Sigmoid colon (tissue), 7 donors: ENCODE data around the gene NUP205. TPM values are rescaled to one million over a fixed set of nuclear protein-coding genes. Genes with fewer than 3 reads are reported as not detected.

Source experiments
- DNase-seq: peaks from one replicate; pipeline ENCODE4 v3.0.0-alpha.2; 2019
- H3K27ac ChIP-seq, 4 donors: fragments of 200-600 bp; sonication (generic); one replicate each; pipeline ENCODE4 v1.5.1; 2016 to 2019; ENCODE audit warnings: mild to moderate bottlenecking in 1 of 4
- H3K27me3 ChIP-seq, 3 donors: fragments of 200-600 bp; sonication (generic); one replicate each; pipeline ENCODE4 v1.5.1; 2019; ENCODE audit warnings: mild to moderate bottlenecking in 1 of 3
- H3K36me3 ChIP-seq, 4 donors: fragments of 200-600 bp; sonication (generic); one replicate each; pipeline ENCODE4 v1.5.1; 2016 to 2019
- H3K4me1 ChIP-seq, 4 donors: fragments of 200-600 bp; sonication (generic); one replicate each; pipeline ENCODE4 v1.5.1; 2017 to 2019
- H3K4me3 ChIP-seq, 4 donors: fragments of 200-600 bp; sonication (generic); one replicate each; pipeline ENCODE4 v1.5.1; 2017 to 2019; ENCODE audit warnings: mild to moderate bottlenecking in 2 of 4, moderate library complexity in 1 of 4
- H3K9me3 ChIP-seq, 4 donors: fragments of 200-600 bp in 3 of 4; sonication (generic) in 3 of 4; one replicate each; pipeline versions ENCODE4 v1.5.1 to v1.6.1; 2013 to 2019
- CTCF ChIP-seq, 4 experiments: fragments of 450-650 bp in 3 of 4; fragments of 200-600 bp in 1 of 4; IDR thresholded peaks; one replicate each; pipeline ENCODE4 v1.5.1; 2016 to 2019; ENCODE audit warnings: antibody characterized with exemption in 4 of 4, mild to moderate bottlenecking in 3 of 4, moderate library complexity in 2 of 4
- EP300 ChIP-seq, 4 donors: sonication (generic); formaldehyde crosslinking; IDR thresholded peaks; one replicate each; pipeline ENCODE4 v1.6.1; 2017; ENCODE audit warnings: antibody characterized with exemption in 4 of 4
- POLR2A ChIP-seq, 2 donors: fragments of 450-650 bp; IDR thresholded peaks; one replicate each; pipeline ENCODE4 v1.6.1; 2016; ENCODE audit warnings: antibody characterized with exemption in 2 of 2, mild to moderate bottlenecking in 2 of 2, moderate library complexity in 2 of 2
- POLR2AphosphoS5 ChIP-seq, 4 donors: sonication (generic); formaldehyde crosslinking; IDR thresholded peaks; one replicate each; pipeline ENCODE4 v1.6.1; 2017; ENCODE audit warnings: antibody characterized with exemption in 4 of 4
- WGBS, 2 donors: extraction: QIAGEN DNeasy Blood & Tissue Kit; methylation state at CpG; one replicate each; pipeline ENCODE4 v1.1.7; 2013; 5-methylcytosine and 5-hydroxymethylcytosine counted together
- intact Hi-C: fragments of 100-400 bp; cut with DNase I; formaldehyde crosslinking; loops from one replicate; pipeline ENCODE4 v1.15.1; 2023
- polyA plus RNA-seq, 3 donors: library from polyadenylated mRNA; stranded (reverse); fragments of 200-250 nt; gene quantifications; one replicate each; pipeline ENCODE4 v1.2.3, GENCODE V29; 2013
- total RNA-seq, 4 donors: library from RNA; depleted of rRNA; stranded (reverse); fragments of >200 nt; gene quantifications; one replicate each; pipeline ENCODE4 v1.1.0, GENCODE V29; 2016
- donor health status: healthy with polysubstance abuse.
- donor health status: Bipolar disorder and iron deficiency.
- donor health status: healthy.

NUP205 gene
- total RNA-seq (10 to 100 TPM; 19.9 to 37.5 (median 24.1) TPM), polyA plus RNA-seq (10 to 100 TPM in 2 of 3 donors, 1 to 10 TPM in 1; 9.5 to 27.8 (median 15.6) TPM)

- DNase-seq, result peak; percentile 76
- peak within 1 kb of the TSS; percentile 55 to 72 (median 64) for H3K4me3 ChIP-seq
- H3K27me3 ChIP-seq, result no peaks in the 10 kb centered on the region
- peak within 1 kb of the TSS; percentile 86 to 92 (median 89) for H3K27ac ChIP-seq
- TF ChIP-seq POLR2AphosphoS5 (IDR thresholded peaks at IDR 0.05) (peak; percentile 22 to 55 (median 38)), EP300 (IDR thresholded peaks at IDR 0.05) (no peak), CTCF (IDR thresholded peaks at IDR 0.05) (peak in 3 of 4 experiments; percentile 11 to 51 (median 39))
- intact Hi-C loops, result loop anchor here (1.0 to 2.0 kb wide), 2 partner anchors 47 to 276 kb away; partner anchors contain the start of gene CNOT4
- 3% methylated on average over 38 of the region's 38 CpGs for WGBS, 2 donors
- no peaks in the 10 kb centered on the region for H3K9me3 ChIP-seq
- no peaks in the 10 kb centered on the region for H3K36me3 ChIP-seq
- H3K4me1 ChIP-seq, result peaks cover 0 to 21% (median 17%) of the 10 kb centered on the region in 4 donors
These were observed at the start of gene NUP205 for GRCh38 chr7:135557455-135558336. Gene NUP205 (plus strand): TSS chr7:135557917. CDS start chr7:135557945, 28 bp downstream.

- no peak for DNase-seq
- H3K27ac ChIP-seq, result peak overlapping the region; percentile 92 to 97 (median 94)
- H3K9me3 ChIP-seq, result no peaks in the 10 kb centered on the region
- TF ChIP-seq POLR2A (IDR thresholded peaks at IDR 0.05) (no peak), EP300 (IDR thresholded peaks at IDR 0.05) (no peak), POLR2AphosphoS5 (IDR thresholded peaks at IDR 0.05) (no peak), CTCF (IDR thresholded peaks at IDR 0.05) (no peak)
- H3K4me3 ChIP-seq, result peak overlapping the region; percentile 68 to 82 (median 80)
- no peaks in the 10 kb centered on the region for H3K36me3 ChIP-seq
- no peaks in the 10 kb centered on the region for H3K27me3 ChIP-seq
- intact Hi-C loops, result no loop called here
- 0 to 1% methylated on average over 17 of the region's 17 CpGs for WGBS, 2 donors
- H3K4me1 ChIP-seq, result peaks cover 0 to 35% (median 29%) of the 10 kb centered on the region in 4 donors
These were observed 48.7 kb upstream of the NUP205 start for GRCh38 chr7:135508883-135509588.

- H3K4me1 ChIP-seq, result peaks cover 0 to 35% (median 29%) of the 10 kb centered on the region in 4 donors
- no peaks in the 10 kb centered on the region for H3K36me3 ChIP-seq
- no peak for DNase-seq
- WGBS, 2 donors, result 0% methylated on average over 14 of the region's 14 CpGs
- H3K4me3 ChIP-seq, result peak overlapping the region; percentile 68 to 82 (median 80)
- H3K27me3 ChIP-seq, result no peaks in the 10 kb centered on the region
- H3K9me3 ChIP-seq, result no peaks in the 10 kb centered on the region
- TF ChIP-seq POLR2AphosphoS5 (IDR thresholded peaks at IDR 0.05) (no peak), CTCF (IDR thresholded peaks at IDR 0.05) (no peak), EP300 (IDR thresholded peaks at IDR 0.05) (no peak), POLR2A (IDR thresholded peaks at IDR 0.05) (no peak)
- H3K27ac ChIP-seq, result peak overlapping the region; percentile 92 to 97 (median 94)
- intact Hi-C loops, result no loop called here
These were observed 48.2 kb upstream of the NUP205 start for GRCh38 chr7:135509589-135509838.

- WGBS, 2 donors, result 0% methylated on average over 55 of the region's 55 CpGs
- H3K36me3 ChIP-seq, result no peaks in the 10 kb centered on the region
- intact Hi-C loops, result loop anchor here (2.0 to 5.0 kb wide), 3 partner anchors 47 to 298 kb away; partner anchors contain the start of genes NUP205 and WDR91
These were observed 47.7 kb upstream of the NUP205 start, which contains the start of gene CNOT4 for GRCh38 chr7:135509839-135510591. Gene CNOT4 (minus strand): TSS chr7:135510102. CDS start chr7:135438331, 71,771 bp downstream.

More at GRCh38 chr7:135509839-135510591, 47.7 kb upstream of the NUP205 start, which contains the start of gene CNOT4:
- peak within 1 kb of the TSS; percentile 92 to 97 (median 94) for H3K27ac ChIP-seq
- no peaks in the 10 kb centered on the region for H3K9me3 ChIP-seq
- TF ChIP-seq POLR2A (IDR thresholded peaks at IDR 0.05) (peak in 1 of 2 donors; percentile 37), POLR2AphosphoS5 (IDR thresholded peaks at IDR 0.05) (peak; percentile 81 to 88 (median 84)), CTCF (IDR thresholded peaks at IDR 0.05) (no peak)
- H3K27me3 ChIP-seq, result no peaks in the 10 kb centered on the region
- peaks cover 0 to 35% (median 29%) of the 10 kb centered on the region in 4 donors for H3K4me1 ChIP-seq
- peak within 1 kb of the TSS; percentile 68 to 82 (median 80) for H3K4me3 ChIP-seq
- peak; percentile 98 for DNase-seq
